PC-9 (cell line): ENCODE data around the gene KRTAP25-1.

Experiments
- CTCF ChIP-seq: fragments of 200-600 bp; sonication (generic); conservative IDR thresholded peaks from 2 replicates; pipeline ENCODE4 v1.6.1; 2017; ENCODE audit warnings: mixed run types, antibody characterized with exemption, mild to moderate bottlenecking, moderate library complexity
- EZH2 ChIP-seq: fragments of 200-600 bp; sonication (generic); IDR thresholded peaks from 2 replicates; pipeline ENCODE4 v1.8.0; 2017; ENCODE audit warnings: antibody characterized with exemption, low read depth

GRCh38 chr21:30306884-30307283 lies 17.6 kb upstream of the KRTAP25-1 start:
- no peak for TF ChIP-seq EZH2
- TF ChIP-seq CTCF, result no peak
